ENCODE results near the gene TMEM208. TPM values are rescaled to one million over a fixed set of nuclear protein-coding genes. Genes with fewer than 3 reads are reported as not detected.

The TMEM208 gene
- total and polyA plus RNA-seq, 2 donors: 35.2 to 71.8 TPM

- no peak for DNase-seq (ENCODE audit: low read depth in 6 of 9, low spot score in 9 of 9)
These were observed 9.8 kb downstream of the TMEM208 start for GRCh38 chr16:67236563-67237395.

GRCh38 chr16:67237396-67238277 lies 10.7 kb downstream of the TMEM208 start:
- Histone ChIP-seq H3K4me3 (ENCODE audit: low read length in 2 of 2) (no peak overlapping the region), H3K9me3 (ENCODE audit: control insufficient read depth in 2 of 2, insufficient read depth in 1 of 2, low read length in 1 of 2) (peaks cover 0 to 1% of the 10 kb centered on the region in 2 donors)
- 98% methylated on average over 16 of the region's 16 CpGs for WGBS

More at GRCh38 chr16:67236563-67237395, 9.8 kb downstream of the TMEM208 start:
- Histone ChIP-seq H3K36me3 (ENCODE audit: control insufficient read depth in 2 of 2, insufficient read depth in 2 of 2, low read length in 1 of 2) (peaks cover 19 to 42% of the 10 kb centered on the region in 2 donors), H3K27me3 (ENCODE audit: control insufficient read depth in 2 of 2, insufficient read depth in 1 of 2, low read length in 1 of 2) (no peaks in the 10 kb centered on the region), H3K4me1 (ENCODE audit: control insufficient read depth in 2 of 2, insufficient read depth in 2 of 2, low read length in 2 of 2) (no peaks in the 10 kb centered on the region), H3K4me3 (ENCODE audit: low read length in 2 of 2) (no peak overlapping the region), H3K9me3 (ENCODE audit: control insufficient read depth in 2 of 2, insufficient read depth in 1 of 2, low read length in 1 of 2) (peaks cover 0 to 1% of the 10 kb centered on the region in 2 donors), H3K27ac (ENCODE audit: low read depth in 1 of 2, low read length in 1 of 2) (no peak overlapping the region)
- WGBS: 96% methylated on average over 50 of the region's 50 CpGs

GRCh38 chr16:67238278-67238575 lies 11.3 kb downstream of the TMEM208 start:
- 96% methylated on average over 3 of the region's 3 CpGs for WGBS
- no peaks in the 10 kb centered on the region for H3K4me1 ChIP-seq (ENCODE audit: control insufficient read depth in 2 of 2, insufficient read depth in 2 of 2, low read length in 2 of 2)

More at GRCh38 chr16:67237396-67238277, 10.7 kb downstream of the TMEM208 start:
- Histone ChIP-seq H3K27ac (ENCODE audit: low read depth in 1 of 2, low read length in 1 of 2) (no peak overlapping the region), H3K4me1 (ENCODE audit: control insufficient read depth in 2 of 2, insufficient read depth in 2 of 2, low read length in 2 of 2) (no peaks in the 10 kb centered on the region), H3K27me3 (ENCODE audit: control insufficient read depth in 2 of 2, insufficient read depth in 1 of 2, low read length in 1 of 2) (no peaks in the 10 kb centered on the region), H3K36me3 (ENCODE audit: control insufficient read depth in 2 of 2, insufficient read depth in 2 of 2, low read length in 1 of 2) (peaks cover 17 to 38% of the 10 kb centered on the region in 2 donors)
- no peak for DNase-seq (ENCODE audit: low read depth in 6 of 9, low spot score in 9 of 9)

GRCh38 chr16:67238806-67239470 lies 12.0 kb downstream of the TMEM208 start:
- Histone ChIP-seq H3K4me1 (ENCODE audit: control insufficient read depth in 2 of 2, insufficient read depth in 2 of 2, low read length in 2 of 2) (peaks cover 0 to 4% of the 10 kb centered on the region in 2 donors), H3K9me3 (ENCODE audit: control insufficient read depth in 2 of 2, insufficient read depth in 1 of 2, low read length in 1 of 2) (peaks cover 0 to 1% of the 10 kb centered on the region in 2 donors), H3K27me3 (ENCODE audit: control insufficient read depth in 2 of 2, insufficient read depth in 1 of 2, low read length in 1 of 2) (no peaks in the 10 kb centered on the region), H3K36me3 (ENCODE audit: control insufficient read depth in 2 of 2, insufficient read depth in 2 of 2, low read length in 1 of 2) (peaks cover 17 to 34% of the 10 kb centered on the region in 2 donors), H3K27ac (ENCODE audit: low read depth in 1 of 2, low read length in 1 of 2) (no peak overlapping the region), H3K4me3 (ENCODE audit: low read length in 2 of 2) (no peak overlapping the region)
- DNase-seq (ENCODE audit: low read depth in 6 of 9, low spot score in 9 of 9): no peak
- WGBS: 97% methylated on average over 9 of the region's 9 CpGs

More at GRCh38 chr16:67238278-67238575, 11.3 kb downstream of the TMEM208 start:
- H3K27ac ChIP-seq (ENCODE audit: low read depth in 1 of 2, low read length in 1 of 2): no peak overlapping the region
- H3K9me3 ChIP-seq (ENCODE audit: control insufficient read depth in 2 of 2, insufficient read depth in 1 of 2, low read length in 1 of 2): peaks cover 0 to 1% of the 10 kb centered on the region in 2 donors
- H3K27me3 ChIP-seq (ENCODE audit: control insufficient read depth in 2 of 2, insufficient read depth in 1 of 2, low read length in 1 of 2): no peaks in the 10 kb centered on the region
- peaks cover 17 to 38% of the 10 kb centered on the region in 2 donors for H3K36me3 ChIP-seq (ENCODE audit: control insufficient read depth in 2 of 2, insufficient read depth in 2 of 2, low read length in 1 of 2)
- H3K4me3 ChIP-seq (ENCODE audit: low read length in 2 of 2): no peak overlapping the region
- no peak for DNase-seq (ENCODE audit: low read depth in 6 of 9, low spot score in 9 of 9)

- Histone ChIP-seq H3K9me3 (ENCODE audit: control insufficient read depth in 2 of 2, insufficient read depth in 1 of 2, low read length in 1 of 2) (peaks cover 0 to 1% of the 10 kb centered on the region in 2 donors), H3K4me1 (ENCODE audit: control insufficient read depth in 2 of 2, insufficient read depth in 2 of 2, low read length in 2 of 2) (peaks cover 4 to 20% of the 10 kb centered on the region in 2 donors), H3K36me3 (ENCODE audit: control insufficient read depth in 2 of 2, insufficient read depth in 2 of 2, low read length in 1 of 2) (peaks cover 17 to 27% of the 10 kb centered on the region in 2 donors), H3K4me3 (ENCODE audit: low read length in 2 of 2) (no peak overlapping the region), H3K27ac (ENCODE audit: low read depth in 1 of 2, low read length in 1 of 2) (no peak overlapping the region), H3K27me3 (ENCODE audit: control insufficient read depth in 2 of 2, insufficient read depth in 1 of 2, low read length in 1 of 2) (peaks cover 0 to 4% of the 10 kb centered on the region in 2 donors)
- 93% methylated on average over 4 of the region's 4 CpGs for WGBS
- DNase-seq (ENCODE audit: low read depth in 6 of 9, low spot score in 9 of 9): no peak
These were observed 13.6 kb downstream of the TMEM208 start for GRCh38 chr16:67240506-67240905.

- DNase-seq (ENCODE audit: low read depth in 6 of 9, low spot score in 9 of 9): no peak
- H3K9me3 ChIP-seq (ENCODE audit: control insufficient read depth in 2 of 2, insufficient read depth in 1 of 2, low read length in 1 of 2): peaks cover 0 to 1% of the 10 kb centered on the region in 2 donors
- peaks cover 4 to 27% of the 10 kb centered on the region in 2 donors for H3K4me1 ChIP-seq (ENCODE audit: control insufficient read depth in 2 of 2, insufficient read depth in 2 of 2, low read length in 2 of 2)
- H3K27ac ChIP-seq (ENCODE audit: low read depth in 1 of 2, low read length in 1 of 2): peak overlapping the region in 1 of 2 donors; percentile 32
- H3K36me3 ChIP-seq (ENCODE audit: control insufficient read depth in 2 of 2, insufficient read depth in 2 of 2, low read length in 1 of 2): peaks cover 13 to 19% of the 10 kb centered on the region in 2 donors
- peaks cover 0 to 11% of the 10 kb centered on the region in 2 donors for H3K27me3 ChIP-seq (ENCODE audit: control insufficient read depth in 2 of 2, insufficient read depth in 1 of 2, low read length in 1 of 2)
- H3K4me3 ChIP-seq (ENCODE audit: low read length in 2 of 2): no peak overlapping the region
- 94% methylated on average over 10 of the region's 10 CpGs for WGBS
These were observed 14.3 kb downstream of the TMEM208 start for GRCh38 chr16:67241008-67241900.

GRCh38 chr16:67242138-67242730 lies 15.3 kb downstream of the TMEM208 start:
- peaks cover 8 to 10% of the 10 kb centered on the region in 2 donors for H3K36me3 ChIP-seq (ENCODE audit: control insufficient read depth in 2 of 2, insufficient read depth in 2 of 2, low read length in 1 of 2)
- H3K27me3 ChIP-seq (ENCODE audit: control insufficient read depth in 2 of 2, insufficient read depth in 1 of 2, low read length in 1 of 2): peaks cover 0 to 21% of the 10 kb centered on the region in 2 donors
- no peak for DNase-seq (ENCODE audit: low read depth in 6 of 9, low spot score in 9 of 9)
- peaks cover 4 to 37% of the 10 kb centered on the region in 2 donors for H3K4me1 ChIP-seq (ENCODE audit: control insufficient read depth in 2 of 2, insufficient read depth in 2 of 2, low read length in 2 of 2)
- WGBS: 95% methylated on average over 4 of the region's 4 CpGs
- H3K9me3 ChIP-seq (ENCODE audit: control insufficient read depth in 2 of 2, insufficient read depth in 1 of 2, low read length in 1 of 2): peaks cover 0 to 4% of the 10 kb centered on the region in 2 donors
- no peak overlapping the region for H3K4me3 ChIP-seq (ENCODE audit: low read length in 2 of 2)
- H3K27ac ChIP-seq (ENCODE audit: low read depth in 1 of 2, low read length in 1 of 2): no peak overlapping the region

GRCh38 chr16:67243481-67243880 lies 16.6 kb downstream of the TMEM208 start:
- H3K9me3 ChIP-seq (ENCODE audit: control insufficient read depth in 2 of 2, insufficient read depth in 1 of 2, low read length in 1 of 2): peaks cover 0 to 9% of the 10 kb centered on the region in 2 donors
- peaks cover 0 to 33% of the 10 kb centered on the region in 2 donors for H3K27me3 ChIP-seq (ENCODE audit: control insufficient read depth in 2 of 2, insufficient read depth in 1 of 2, low read length in 1 of 2)
- WGBS: 97% methylated on average over 4 of the region's 4 CpGs
- H3K4me3 ChIP-seq (ENCODE audit: low read length in 2 of 2): no peak overlapping the region
- no peak for DNase-seq (ENCODE audit: low read depth in 6 of 9, low spot score in 9 of 9)
- H3K4me1 ChIP-seq (ENCODE audit: control insufficient read depth in 2 of 2, insufficient read depth in 2 of 2, low read length in 2 of 2): peaks cover 12 to 49% of the 10 kb centered on the region in 2 donors
- no peak overlapping the region for H3K27ac ChIP-seq (ENCODE audit: low read depth in 1 of 2, low read length in 1 of 2)
- H3K36me3 ChIP-seq (ENCODE audit: control insufficient read depth in 2 of 2, insufficient read depth in 2 of 2, low read length in 1 of 2): peaks cover 0 to 4% of the 10 kb centered on the region in 2 donors

All from thymus (tissue), 11 donors.